GM10266 (cell line): ENCODE results near the gene C1QTNF9B.
A peak's percentile ranks its signal among the peaks of the same experiment; 100 is the strongest.

Experiments used
- DNase-seq: peaks from one replicate; pipeline ENCODE4 v3.0.0; 2012; ENCODE audit errors: extremely low spot score
- CTCF ChIP-seq: IDR thresholded peaks from 2 replicates; pipeline ENCODE4 v1.5.1; 2012; ENCODE audit warnings: mild to moderate bottlenecking, low read depth; ENCODE audit not compliant: control insufficient read depth, insufficient read depth; ENCODE audit errors: missing control alignments

The C1QTNF9B gene

DNA sequence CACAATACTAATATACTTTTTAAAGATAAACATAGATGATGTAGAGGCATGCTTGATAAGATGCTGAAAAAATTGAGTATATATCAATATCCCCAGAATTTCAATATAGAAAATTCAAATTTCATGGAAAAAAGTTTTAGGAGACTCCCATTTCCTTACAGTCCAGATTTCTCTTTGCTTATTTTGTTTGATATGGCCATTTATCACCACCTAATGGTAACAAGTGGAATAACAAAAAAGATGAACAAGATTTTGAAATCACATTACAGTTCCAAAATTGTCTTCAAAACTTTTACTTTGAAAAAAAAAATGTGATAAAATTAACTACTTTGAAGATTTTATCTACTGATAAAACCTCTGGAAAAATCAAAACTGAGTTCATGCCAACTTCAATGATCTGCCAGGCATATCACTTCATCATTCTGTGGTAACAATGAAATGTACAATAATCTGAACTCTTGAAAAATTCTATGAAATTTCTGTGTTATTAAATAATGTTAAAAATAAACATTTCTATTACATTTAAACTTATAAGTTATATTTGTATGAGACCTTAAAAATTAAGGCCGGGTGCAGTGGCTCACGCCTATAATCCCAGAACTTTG, 25.6 kb downstream of the C1QTNF9B start:
- peak; percentile 54 for TF ChIP-seq CTCF
- DNase-seq, result peak; percentile 37

DNA sequence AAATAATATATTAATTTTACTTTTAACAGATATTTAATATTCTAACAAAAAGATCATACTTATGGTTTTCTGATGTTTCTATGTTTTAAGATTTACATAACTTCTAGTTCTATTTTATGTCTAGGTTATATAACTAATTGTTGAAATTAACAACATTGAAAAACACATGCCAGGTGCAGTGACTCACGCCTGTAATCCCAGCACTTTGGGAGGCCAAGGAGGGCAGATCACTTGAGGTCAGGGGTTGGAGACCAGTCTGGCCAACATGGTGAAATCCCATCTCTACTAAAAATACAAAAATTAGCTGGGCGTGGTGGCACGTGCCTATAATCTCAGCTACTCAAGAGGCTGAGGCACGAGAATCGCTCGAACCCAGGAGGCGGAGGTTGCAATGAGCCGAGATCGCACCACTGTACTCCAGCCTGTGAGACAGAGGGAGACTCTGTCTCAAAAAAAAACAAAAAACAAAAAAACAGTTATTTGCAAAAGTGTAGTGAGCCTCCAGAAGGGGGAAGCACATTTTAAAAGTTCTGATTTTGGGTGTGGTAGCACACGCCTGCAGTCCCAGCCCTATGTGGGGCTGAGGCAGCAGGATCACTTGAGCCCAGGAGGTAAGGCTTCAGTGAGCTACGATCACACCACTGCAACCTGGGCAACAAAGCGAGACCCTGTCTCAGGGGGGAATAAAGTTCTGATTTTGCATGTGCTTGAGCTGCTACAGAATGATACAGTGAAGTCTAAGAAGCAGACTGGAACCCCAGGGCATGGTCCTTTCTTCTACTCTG, 26.8 kb downstream of the C1QTNF9B start:
- TF ChIP-seq CTCF, result no peak
- DNase-seq, result no peak

DNA sequence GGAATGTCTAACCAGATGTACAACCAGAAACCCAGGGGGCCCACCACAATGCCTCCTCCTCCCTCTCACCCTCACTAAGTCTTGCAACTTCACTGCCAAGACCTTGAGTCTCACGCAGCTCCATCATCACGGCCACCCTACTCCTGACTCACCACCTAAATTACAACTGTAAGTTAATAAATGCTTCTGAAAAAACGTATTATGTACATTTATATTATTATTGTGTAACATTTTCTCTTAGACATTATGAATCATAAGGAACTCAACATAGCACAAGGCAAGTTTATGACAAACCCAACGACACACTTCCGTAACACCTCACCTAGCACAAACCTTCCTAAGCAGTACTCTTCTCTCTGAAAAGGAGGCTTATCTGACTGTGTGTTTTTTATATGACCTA, 28.8 kb downstream of the C1QTNF9B start:
- TF ChIP-seq CTCF, result no peak
- no peak for DNase-seq

DNA sequence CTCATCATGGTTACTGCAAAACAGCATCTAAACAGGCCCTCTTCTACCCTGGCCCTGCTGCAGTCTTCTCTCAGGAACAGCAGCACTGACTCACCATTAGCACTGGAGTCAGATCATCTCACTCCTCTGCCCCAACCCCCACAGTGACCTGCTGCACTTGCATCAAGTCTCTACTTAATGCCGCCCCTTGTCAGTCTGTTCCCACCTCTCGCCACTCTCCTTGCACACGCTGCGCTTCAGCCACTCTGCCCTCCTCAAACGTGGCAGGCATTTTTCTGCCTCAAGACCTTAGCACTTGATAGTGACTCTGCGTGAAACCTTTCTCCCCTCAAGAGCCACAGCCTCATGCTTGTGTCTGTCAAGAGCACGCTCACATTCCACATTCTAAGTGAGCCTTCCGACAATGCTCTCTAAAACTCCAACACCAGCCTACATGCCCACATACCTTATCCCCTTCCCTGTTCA, 30.2 kb downstream of the C1QTNF9B start:
- DNase-seq, result no peak
- TF ChIP-seq CTCF, result no peak

GRCh38 chr13:23866420-23867026, 30.8 kb downstream of the C1QTNF9B start:
- no peak for TF ChIP-seq CTCF
- DNase-seq, result no peak

DNA sequence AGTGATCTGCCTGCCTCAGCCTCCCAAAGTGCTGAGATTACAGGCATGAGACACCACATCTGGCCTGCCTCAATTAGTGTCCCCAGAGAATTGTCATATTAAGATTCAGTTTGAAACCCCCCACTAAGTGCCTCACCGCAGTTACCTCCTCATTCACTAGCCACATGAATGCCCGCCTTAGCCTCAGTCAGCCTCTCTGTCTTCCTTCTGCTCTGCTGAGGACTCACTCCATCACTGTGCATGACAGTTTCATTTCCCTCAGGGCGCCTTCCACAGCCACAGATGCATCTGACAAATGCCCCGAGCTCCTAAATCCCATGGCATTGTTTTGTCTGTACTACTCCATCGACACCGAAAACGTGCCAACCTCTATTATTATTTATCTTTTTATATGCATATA, 31.4 kb downstream of the C1QTNF9B start:
- DNase-seq, result no peak
- TF ChIP-seq CTCF, result no peak

DNA sequence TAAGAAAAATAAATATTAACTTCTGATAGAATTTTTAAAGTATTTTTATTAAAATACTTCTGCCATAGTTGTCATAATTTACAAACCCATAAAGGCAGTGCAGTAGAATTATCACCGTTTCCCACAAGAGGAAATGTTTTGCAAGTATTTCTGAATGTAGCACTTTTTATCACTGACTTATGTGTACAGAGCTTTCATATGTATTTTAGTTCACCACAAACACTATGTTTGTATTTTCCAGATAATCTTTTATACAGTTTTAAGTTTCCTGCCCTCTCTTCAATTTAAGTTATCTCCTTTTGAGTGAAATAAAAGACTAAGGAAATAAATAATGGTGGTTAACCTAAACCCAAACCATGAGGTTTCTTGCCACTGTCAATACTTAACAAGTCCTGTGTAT, 32.3 kb downstream of the C1QTNF9B start:
- TF ChIP-seq CTCF, result no peak
- no peak for DNase-seq
